NCI-H510A (cell line): ENCODE data around the gene FAM76A.
"Not testable (repeated sequence)": the region's sequence is repeated elsewhere in the genome, so short reads cannot be mapped to it uniquely, and the experiment has no call there.

Experiments used
- DNase-seq: peaks from one replicate; lab custom pipeline; 2025; lab: John Stamatoyannopoulos, UW

Gene FAM76A

DNA sequence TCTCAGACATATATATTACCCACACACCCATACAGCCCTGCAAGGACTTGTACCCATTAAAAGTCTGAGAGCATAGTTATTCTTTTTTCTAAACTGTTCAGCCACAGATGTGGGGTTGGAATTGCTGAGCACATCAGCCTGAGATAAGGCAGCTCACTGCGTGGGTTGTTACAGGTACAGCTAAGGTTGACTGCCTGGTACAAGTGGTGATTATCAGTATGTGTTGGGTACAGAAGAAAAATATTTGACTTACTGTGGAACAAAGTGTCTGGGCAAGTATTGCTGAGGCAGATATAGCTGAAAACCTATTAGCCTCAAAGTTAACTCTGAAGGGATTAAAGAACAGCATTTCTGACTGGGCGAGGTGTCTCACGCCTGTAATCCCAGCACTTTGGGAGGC, 52.3 kb downstream of the FAM76A start:
- no peak for DNase-seq

DNA sequence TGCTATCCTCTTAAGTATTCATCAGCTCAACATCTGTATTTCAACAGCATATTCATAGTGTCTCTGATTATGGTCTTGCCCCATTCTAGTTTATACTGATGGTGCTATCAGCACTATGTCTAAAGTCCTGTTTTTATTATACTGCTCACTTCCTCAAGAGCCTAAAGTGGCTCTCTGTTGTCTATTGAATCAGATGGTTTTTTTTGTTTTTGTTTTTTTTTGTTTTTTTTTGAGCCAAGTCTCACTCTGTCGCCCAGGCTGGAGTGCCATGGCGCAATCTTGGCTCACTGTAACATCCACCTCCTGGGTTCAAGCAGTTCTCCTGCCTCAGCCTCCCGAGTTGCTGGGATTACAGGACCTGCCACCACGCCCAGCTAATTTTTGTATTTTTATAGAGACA, 53.4 kb downstream of the FAM76A start:
- DNase-seq, result no peak

DNA sequence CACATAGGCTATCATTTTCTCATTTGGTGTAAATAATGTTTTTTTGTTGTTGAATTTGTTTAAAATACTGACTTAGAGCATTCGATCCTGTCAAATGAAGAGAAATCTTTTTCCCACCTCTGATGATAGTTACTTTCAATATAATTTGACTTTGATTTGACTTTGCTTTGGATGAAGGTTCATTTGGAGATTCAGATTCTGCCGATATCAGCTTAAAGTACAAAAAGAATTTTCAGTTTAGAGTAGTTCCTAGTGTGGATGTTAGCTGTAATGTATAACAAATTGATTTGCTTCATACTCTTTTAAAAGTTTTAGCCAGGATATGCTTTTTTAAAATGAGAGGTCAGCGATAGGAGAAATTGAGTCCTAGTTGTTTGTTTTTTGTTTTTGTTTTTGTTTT, 57.2 kb downstream of the FAM76A start:
- DNase-seq, result no peak

DNA sequence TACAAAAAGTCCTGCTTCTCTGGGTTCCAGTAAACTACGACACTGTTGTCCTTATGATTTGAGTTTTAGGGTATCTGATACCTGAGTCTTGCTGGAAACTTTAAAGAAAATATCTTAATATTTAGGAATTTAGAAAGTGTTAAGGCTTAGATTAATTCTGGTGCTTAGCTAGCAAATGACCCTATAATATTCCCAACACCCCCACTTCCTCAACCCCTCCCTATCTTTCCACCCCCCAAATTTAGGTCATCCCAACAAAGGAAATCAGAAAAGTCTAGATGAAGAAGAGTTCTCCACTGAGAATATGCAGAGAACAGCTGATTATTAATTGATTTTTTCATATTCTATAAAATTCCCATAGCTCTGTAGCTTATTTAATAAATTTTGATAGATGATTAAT, 58.9 kb downstream of the FAM76A start:
- DNase-seq, result no peak

DNA sequence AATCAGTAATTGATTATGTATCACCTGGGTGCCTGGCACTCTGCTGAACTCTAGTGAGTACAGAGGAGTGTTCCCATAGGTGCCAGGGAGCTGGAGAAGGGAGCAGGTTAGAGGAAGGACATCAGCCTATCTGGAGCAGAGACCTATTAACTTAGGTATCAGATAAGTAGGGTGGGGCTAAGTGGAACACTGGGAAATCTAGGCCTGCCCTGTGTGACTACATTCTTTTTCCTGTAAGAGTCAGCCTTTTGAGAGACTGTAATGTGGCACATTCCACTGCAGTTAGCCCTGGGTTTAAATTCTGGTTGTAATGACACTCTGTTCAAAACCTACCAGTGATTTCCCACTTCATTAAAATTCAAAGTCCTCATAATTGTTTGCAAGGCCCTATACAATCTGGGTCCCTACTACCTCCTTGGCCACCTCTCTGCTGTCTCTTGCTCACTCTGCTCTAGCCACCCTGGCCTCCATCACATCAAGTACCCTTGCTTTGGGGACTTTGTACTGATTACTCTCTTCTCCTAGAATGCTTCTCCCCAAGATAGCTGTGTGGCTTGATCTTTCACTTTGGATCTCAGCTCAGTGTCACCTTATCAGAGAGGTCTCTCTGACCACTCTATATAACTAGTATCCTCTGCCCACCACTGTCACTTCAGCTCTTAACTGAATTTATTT, 60.2 kb downstream of the FAM76A start:
- DNase-seq, result no peak

DNA sequence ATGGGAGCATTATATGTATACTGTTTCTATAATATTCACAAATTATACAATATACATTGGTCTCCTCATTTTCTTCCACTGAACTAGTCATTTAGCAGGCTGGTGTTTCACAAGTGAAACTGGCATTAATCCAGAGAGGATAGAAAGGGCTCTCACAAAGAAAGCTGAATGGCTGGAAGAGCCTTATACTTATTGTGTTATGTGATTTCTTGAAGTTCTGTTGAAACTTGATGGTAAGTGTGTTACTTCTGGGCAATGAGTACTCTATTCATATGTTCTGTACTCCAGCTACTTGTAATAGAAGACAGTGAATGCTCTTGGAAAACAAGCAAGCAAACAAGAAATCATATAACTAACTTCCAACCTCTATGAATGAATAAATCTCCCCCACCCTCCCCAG, 62.1 kb downstream of the FAM76A start:
- DNase-seq, result no peak

DNA sequence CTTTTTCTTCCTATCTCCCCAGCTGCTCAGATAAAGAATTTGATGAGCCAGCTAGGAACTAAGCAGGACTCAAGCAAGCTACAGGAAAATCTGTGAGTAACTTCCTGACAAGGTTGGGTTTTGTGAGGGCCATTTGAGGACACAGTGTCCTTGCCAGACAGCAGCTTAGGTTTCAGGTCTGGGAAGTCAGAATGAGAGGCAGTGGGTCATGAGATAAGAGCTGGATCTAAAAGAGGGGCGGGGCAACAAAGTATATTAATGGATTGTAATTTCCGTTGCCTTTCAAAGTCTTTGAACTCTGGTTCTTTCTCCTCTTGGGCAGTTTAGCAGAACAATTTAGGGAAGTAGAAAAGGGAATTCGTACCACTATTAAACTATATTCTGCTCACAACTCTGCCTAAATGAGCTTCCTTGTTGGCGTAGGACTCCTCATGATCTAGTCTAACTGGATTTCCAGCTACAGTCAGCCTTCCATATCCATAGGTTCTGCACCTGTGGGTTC, 63.8 kb downstream of the FAM76A start:
- DNase-seq, result no peak

DNA sequence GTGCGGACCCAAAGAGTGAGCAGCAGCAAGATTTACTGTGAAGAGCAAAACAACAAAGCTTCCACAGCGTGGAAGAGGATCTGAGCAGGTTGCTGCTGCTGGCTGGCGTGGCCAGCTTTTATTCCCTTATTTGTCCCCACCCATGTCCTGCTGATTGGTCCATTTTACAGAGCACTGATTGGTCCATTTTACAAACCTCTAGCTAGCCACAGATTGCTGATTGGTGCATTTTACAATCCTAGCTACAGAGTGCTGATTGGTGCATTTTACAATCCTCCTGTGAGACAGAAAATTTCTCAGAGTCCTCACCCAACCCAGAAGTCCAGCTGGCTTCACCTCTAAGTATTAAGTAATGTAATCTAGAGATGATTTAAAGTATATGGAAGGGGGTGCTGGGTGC, 64.5 kb downstream of the FAM76A start:
- not testable (repeated sequence) for DNase-seq

DNA sequence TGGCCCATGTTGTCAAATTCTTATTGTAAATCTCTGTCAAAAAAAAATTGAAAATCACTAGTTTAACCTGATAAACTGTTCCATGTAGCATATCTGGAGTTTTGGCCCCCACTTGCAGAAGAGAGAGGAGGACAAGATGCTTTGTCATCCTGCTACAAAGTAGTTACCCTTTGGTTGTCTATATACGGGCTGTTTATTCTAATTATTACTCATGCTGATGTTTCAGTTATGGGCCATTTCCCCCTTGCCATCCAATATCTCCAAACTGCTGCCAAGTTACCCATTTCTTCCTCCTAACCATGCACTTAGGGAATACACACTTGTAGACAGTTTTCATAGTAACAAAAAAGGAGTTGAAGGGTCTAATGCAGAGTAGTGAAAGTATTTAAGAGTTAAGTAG, 69.8 kb downstream of the FAM76A start:
- DNase-seq, result no peak

DNA sequence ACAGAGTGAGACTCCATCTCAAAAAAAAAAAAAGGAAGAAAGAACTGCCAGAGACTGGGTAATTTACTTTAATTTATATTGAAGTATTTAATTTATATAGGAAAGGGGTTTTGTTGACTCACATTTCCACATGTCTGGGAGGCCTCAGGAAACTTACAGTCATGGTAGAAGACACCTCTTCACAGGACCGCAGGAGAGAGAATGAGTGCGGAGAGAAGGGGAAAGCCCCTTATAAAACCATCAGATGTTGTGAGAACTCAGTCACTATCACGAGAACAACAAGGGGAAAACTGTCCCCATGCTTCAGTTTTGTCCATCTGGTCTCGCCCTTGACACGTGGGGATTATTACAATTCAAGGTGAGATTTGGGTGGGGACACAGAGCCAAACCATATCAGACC, 79.0 kb downstream of the FAM76A start:
- DNase-seq, result no peak

DNA sequence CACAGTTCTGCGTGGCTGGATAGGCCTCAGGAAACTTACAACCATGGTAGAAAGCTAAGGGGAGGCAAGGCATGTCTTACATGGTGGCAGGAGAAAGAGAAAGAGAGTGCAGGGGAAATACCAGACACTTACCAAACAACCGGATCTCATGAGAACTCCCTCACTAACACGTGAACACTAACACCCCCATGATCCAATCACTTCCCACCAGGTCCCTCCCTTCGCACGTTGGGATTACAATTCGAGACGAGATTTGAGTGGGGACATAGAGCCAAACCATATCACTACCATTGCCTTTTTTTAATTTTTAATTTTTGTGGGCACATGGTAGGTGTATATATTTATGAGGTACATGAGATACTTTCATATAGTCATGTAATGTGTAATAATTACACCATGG, 81.0 kb downstream of the FAM76A start:
- no peak for DNase-seq

DNA sequence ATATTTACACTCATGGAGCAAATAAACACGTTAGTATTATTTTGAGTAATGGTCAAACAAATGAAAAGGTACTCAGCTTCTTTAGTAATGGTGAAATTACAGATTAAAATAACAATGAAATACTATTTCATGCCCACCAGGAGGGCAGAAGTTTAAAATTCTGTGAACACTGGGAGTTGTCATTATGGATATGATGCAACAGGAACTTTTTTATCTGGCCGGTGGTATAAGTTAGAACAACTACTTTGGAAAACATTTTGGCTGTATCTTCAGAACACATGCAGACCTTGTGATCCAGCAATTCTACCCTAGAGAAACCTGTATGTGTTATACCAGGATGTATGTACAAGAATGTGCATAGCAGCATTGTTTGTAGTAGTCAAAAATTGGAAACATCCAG, 81.6 kb downstream of the FAM76A start:
- DNase-seq, result no peak

DNA sequence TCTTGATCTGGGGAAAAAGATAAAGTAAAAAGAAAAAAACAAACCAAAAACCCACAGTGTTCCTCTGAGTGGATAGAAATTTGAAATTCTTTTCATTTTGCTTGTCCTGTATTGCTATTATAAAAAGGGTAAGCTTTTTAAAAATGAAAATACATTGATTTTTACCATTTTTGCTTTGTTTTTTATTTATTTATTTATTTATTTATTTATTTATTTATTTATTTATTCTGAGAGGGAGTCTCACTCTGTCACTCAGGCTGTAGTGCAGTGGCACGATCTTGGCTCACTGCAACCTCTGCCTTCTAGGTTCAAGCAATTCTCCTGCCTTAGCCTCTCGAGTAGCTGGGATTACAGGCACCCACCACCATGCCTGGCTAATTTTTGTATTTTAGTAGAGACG, 82.4 kb downstream of the FAM76A start:
- DNase-seq, result not testable (repeated sequence)

DNA sequence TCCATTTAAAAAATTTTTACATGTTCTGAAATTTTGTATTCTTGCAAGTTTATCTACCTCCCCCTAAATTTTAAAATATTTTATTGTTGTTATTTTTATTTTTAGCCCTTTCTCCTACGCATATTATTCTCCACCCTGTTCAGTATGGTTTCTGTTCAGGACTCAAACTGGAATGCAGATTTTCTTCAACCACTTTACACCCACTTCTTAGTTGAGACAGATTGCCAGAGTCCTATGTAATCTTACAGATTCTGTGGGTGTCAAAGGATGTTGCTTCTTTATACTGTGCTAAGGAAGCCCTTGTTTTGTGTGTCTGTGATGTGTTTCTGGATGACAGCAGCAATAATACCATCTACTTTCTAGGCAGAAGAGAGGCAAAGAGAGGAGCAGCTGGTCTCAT, 84.1 kb downstream of the FAM76A start:
- no peak for DNase-seq

DNA sequence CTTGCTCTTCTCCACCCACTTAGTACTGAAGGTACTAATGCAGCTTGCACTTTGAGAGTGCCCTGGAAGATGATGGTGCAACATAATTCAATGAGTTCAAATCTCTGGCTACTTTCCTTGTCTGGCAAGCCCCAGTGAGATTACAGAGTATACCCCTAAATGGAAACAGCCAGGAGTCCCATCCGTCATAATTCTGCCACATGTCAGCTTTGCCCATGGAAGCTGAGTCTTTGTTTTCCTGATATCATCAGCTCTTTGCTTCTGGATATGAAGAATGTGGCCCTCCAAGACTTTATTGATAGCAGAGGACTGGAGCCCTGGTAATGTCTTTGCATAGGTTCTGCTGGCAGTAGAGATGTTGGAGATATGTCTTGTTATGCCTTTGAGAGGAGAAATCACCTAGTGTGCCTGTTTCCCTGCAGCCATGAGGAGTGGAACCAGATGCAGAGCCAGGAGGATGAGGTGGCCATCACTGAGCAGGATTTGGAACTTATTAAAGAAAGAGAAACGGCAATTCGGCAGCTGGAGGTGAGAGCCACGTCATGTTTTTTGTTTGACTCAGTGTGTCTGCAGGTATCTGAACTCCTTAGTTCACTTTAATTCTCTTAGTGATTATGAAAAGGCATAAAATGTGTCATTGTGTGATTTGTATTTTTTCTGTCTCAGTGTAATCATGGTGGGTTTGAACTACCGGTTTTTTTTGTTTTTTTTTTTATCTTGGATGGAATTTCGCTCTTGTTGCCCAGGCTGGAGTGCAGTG, 86.2 kb downstream of the FAM76A start:
- no peak for DNase-seq
